Hepatocyte (in vitro differentiated cells): ENCODE measurements around the gene LAMTOR1. TPM values are rescaled to one million over a fixed set of nuclear protein-coding genes. Genes with fewer than 3 reads are reported as not detected.

Experiments used
- DNase-seq: peaks from one replicate; pipeline ENCODE4 v3.0.0-alpha.2; 2016; ENCODE audit warnings: low spot score
- H2AFZ ChIP-seq: fragments of 200-600 bp; sonication (generic); 2 replicates; pipeline ENCODE4 v1.6.0; 2016; ENCODE audit warnings: antibody characterized with exemption, mild to moderate bottlenecking
- H3K27ac ChIP-seq: fragments of 200-600 bp; sonication (generic); 2 replicates; pipeline ENCODE4 v1.5.1; 2016; ENCODE audit warnings: mild to moderate bottlenecking
- H3K27me3 ChIP-seq: fragments of 200-600 bp; sonication (generic); 2 replicates; pipeline ENCODE4 v1.6.1; 2016
- H3K36me3 ChIP-seq: fragments of 200-600 bp; sonication (generic); replicated peaks from 2 replicates; pipeline ENCODE4 v1.5.1; 2016; ENCODE audit warnings: low read depth; ENCODE audit not compliant: insufficient read depth
- H3K4me1 ChIP-seq: fragments of 200-600 bp; sonication (generic); 2 replicates; pipeline ENCODE4 v1.5.1; 2016; ENCODE audit warnings: mild to moderate bottlenecking, moderate library complexity; ENCODE audit not compliant: insufficient read depth
- H3K4me2 ChIP-seq: fragments of 200-600 bp; sonication (generic); 2 replicates; pipeline ENCODE4 v1.6.0; 2016
- H3K4me3 ChIP-seq: fragments of 200-600 bp; sonication (generic); 2 replicates; pipeline ENCODE4 v1.5.1; 2016; ENCODE audit warnings: mild to moderate bottlenecking
- H3K79me2 ChIP-seq: fragments of 200-600 bp; sonication (generic); 2 replicates; pipeline ENCODE4 v1.6.0; 2017; ENCODE audit warnings: mild to moderate bottlenecking
- H3K9me2 ChIP-seq: fragments of 200-600 bp; sonication (generic); replicated peaks from 2 replicates; pipeline ENCODE4 v1.6.0; 2017; ENCODE audit warnings: mild to moderate bottlenecking; ENCODE audit not compliant: insufficient read depth
- H3K9me3 ChIP-seq: fragments of 200-600 bp; sonication (generic); 2 replicates; pipeline ENCODE4 v1.5.1; 2016; ENCODE audit warnings: low read depth, mild to moderate bottlenecking
- H4K20me1 ChIP-seq: fragments of 200-600 bp; sonication (generic); 2 replicates; pipeline ENCODE4 v1.6.0; 2016; ENCODE audit warnings: mild to moderate bottlenecking; ENCODE audit not compliant: insufficient read depth, poor library complexity, severe bottlenecking
- EZH2 ChIP-seq: fragments of 200-600 bp; sonication (generic); IDR thresholded peaks from 2 replicates; pipeline ENCODE4 v1.6.1; 2016; ENCODE audit warnings: antibody characterized with exemption, mild to moderate bottlenecking, borderline replicate concordance
- EZH2phosphoT487 ChIP-seq: fragments of 200-600 bp; sonication (generic); IDR thresholded peaks from one replicate; pipeline ENCODE4 v1.6.1; 2018; ENCODE audit warnings: antibody characterized with exemption, mild to moderate bottlenecking, low read depth, moderate library complexity; ENCODE audit not compliant: unreplicated experiment, severe bottlenecking
- WGBS: methylation state at CpG from one replicate; pipeline ENCODE4 v1.1.6; 2016; ENCODE audit warnings: low lambda C conversion rate; ENCODE audit errors: missing lambda C conversion rate; 5-methylcytosine and 5-hydroxymethylcytosine counted together
- polyA plus RNA-seq: library from polyadenylated mRNA; unstranded; fragments of >200 nt; fragmentation: Nextera tagmentation; extraction: Ambion mirVana; gene quantifications from 2 replicates; pipeline ENCODE4 v1.2.1, GENCODE V29; 2016
- total RNA-seq: library from RNA; depleted of rRNA; stranded (reverse); fragments of >200 nt; gene quantifications from 2 replicates; pipeline ENCODE4 v1.2.3, GENCODE V29; 2014
- TF ChIP-seq, protein P1 (sequence below): fragments of 200-600 bp; sonication (generic); IDR thresholded peaks from 2 replicates; pipeline ENCODE4 v1.5.1; 2016; ENCODE audit warnings: antibody characterized with exemption, mild to moderate bottlenecking; ENCODE audit not compliant: poor library complexity

Gene LAMTOR1
- total and polyA plus RNA-seq, 2 experiments from 2014 or later: 109 to 181 TPM

- no peaks in the 10 kb centered on the region for H3K79me2 ChIP-seq
- H3K4me3 ChIP-seq: no peak overlapping the region
- no peak overlapping the region for H3K4me2 ChIP-seq
- TF ChIP-seq EZH2: no peak
- TF ChIP-seq, protein P1, sequence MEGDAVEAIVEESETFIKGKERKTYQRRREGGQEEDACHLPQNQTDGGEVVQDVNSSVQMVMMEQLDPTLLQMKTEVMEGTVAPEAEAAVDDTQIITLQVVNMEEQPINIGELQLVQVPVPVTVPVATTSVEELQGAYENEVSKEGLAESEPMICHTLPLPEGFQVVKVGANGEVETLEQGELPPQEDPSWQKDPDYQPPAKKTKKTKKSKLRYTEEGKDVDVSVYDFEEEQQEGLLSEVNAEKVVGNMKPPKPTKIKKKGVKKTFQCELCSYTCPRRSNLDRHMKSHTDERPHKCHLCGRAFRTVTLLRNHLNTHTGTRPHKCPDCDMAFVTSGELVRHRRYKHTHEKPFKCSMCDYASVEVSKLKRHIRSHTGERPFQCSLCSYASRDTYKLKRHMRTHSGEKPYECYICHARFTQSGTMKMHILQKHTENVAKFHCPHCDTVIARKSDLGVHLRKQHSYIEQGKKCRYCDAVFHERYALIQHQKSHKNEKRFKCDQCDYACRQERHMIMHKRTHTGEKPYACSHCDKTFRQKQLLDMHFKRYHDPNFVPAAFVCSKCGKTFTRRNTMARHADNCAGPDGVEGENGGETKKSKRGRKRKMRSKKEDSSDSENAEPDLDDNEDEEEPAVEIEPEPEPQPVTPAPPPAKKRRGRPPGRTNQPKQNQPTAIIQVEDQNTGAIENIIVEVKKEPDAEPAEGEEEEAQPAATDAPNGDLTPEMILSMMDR: no peak
- TF ChIP-seq EZH2phosphoT487: no peak
- 79% methylated on average over 3 of the region's 3 CpGs for WGBS
- no peaks in the 10 kb centered on the region for H3K4me1 ChIP-seq
- H4K20me1 ChIP-seq: no peaks in the 10 kb centered on the region
- peaks cover 3% of the 10 kb centered on the region for H3K27me3 ChIP-seq
- no peaks in the 10 kb centered on the region for H3K9me3 ChIP-seq
- no peak overlapping the region for H3K27ac ChIP-seq
- H3K9me2 ChIP-seq: no peaks in the 10 kb centered on the region
- H3K36me3 ChIP-seq: no peaks in the 10 kb centered on the region
- no peak overlapping the region for H2AFZ ChIP-seq
- DNase-seq: no peak
Measured at GRCh38 chr11:72129381-72129780, 26.3 kb upstream of the LAMTOR1 start.

DNA sequence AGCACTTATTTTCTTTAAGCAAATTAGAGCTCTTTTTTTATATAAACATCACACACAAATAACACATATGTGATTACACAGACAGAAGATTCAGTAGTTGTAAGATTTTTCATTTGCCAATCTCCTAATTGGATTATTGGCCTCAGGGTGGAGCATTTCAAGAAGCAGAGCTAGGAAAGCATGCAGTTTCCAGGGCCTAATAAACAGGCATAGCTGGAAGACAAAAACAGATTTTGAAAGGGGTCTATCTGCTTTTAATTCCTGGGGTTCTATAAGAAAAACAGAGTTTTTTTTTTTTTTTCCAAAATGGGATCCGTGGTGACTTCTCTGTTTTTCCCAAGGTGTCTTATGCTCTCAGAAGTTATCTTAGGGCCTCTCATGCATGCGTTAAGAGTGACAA is 24.8 kb upstream of the LAMTOR1 start:
- Histone ChIP-seq H3K79me2 (no peaks in the 10 kb centered on the region), H3K4me1 (peaks cover 2% of the 10 kb centered on the region), H3K4me3 (no peak overlapping the region), H3K9me2 (no peaks in the 10 kb centered on the region), H3K36me3 (no peaks in the 10 kb centered on the region), H2AFZ (no peak overlapping the region), H4K20me1 (no peaks in the 10 kb centered on the region), H3K27ac (no peak overlapping the region), H3K9me3 (no peaks in the 10 kb centered on the region), H3K27me3 (peaks cover 3% of the 10 kb centered on the region), H3K4me2 (no peak overlapping the region)
- 51% methylated on average over 2 of the region's 2 CpGs for WGBS
- DNase-seq: no peak
- TF ChIP-seq EZH2phosphoT487: no peak
- TF ChIP-seq EZH2: no peak
- TF ChIP-seq, protein P1: no peak

DNA sequence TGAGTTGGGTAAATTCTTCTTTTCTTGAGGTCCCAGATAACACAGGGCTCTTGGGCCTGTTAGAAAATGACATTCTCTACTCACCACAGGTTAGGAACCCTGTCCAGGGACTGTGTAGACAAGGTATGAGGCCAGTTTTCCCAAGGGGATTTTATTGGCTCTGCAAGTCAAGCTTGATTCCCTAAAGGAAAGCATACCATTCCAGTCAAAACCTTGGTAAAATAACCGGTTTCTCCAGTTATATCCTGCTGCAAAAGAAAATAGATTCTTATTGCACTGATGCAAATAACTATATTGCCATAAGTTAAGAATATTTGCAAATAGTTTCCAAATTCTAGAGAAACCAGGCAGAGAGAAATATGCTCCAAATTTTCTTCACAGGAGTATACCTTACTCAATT is 22.9 kb upstream of the LAMTOR1 start:
- no peaks in the 10 kb centered on the region for H3K36me3 ChIP-seq
- H3K9me2 ChIP-seq: no peaks in the 10 kb centered on the region
- 88% methylated on average over 1 of the region's 1 CpG for WGBS
- no peak overlapping the region for H3K27ac ChIP-seq
- TF ChIP-seq, protein P1: no peak
- no peak for TF ChIP-seq EZH2phosphoT487
- no peak for TF ChIP-seq EZH2
- H3K27me3 ChIP-seq: no peaks in the 10 kb centered on the region
- H3K4me1 ChIP-seq: peaks cover 4% of the 10 kb centered on the region
- no peak overlapping the region for H3K4me2 ChIP-seq
- no peaks in the 10 kb centered on the region for H3K79me2 ChIP-seq
- H3K9me3 ChIP-seq: no peaks in the 10 kb centered on the region
- H4K20me1 ChIP-seq: no peaks in the 10 kb centered on the region
- DNase-seq: no peak
- no peak overlapping the region for H2AFZ ChIP-seq
- no peak overlapping the region for H3K4me3 ChIP-seq

- Histone ChIP-seq H3K27me3 (no peaks in the 10 kb centered on the region), H3K9me3 (no peaks in the 10 kb centered on the region), H3K4me1 (peaks cover 4% of the 10 kb centered on the region), H3K27ac (no peak overlapping the region), H3K4me3 (no peak overlapping the region), H3K36me3 (no peaks in the 10 kb centered on the region), H3K9me2 (no peaks in the 10 kb centered on the region), H2AFZ (no peak overlapping the region), H3K79me2 (no peaks in the 10 kb centered on the region), H4K20me1 (no peaks in the 10 kb centered on the region), H3K4me2 (no peak overlapping the region)
- TF ChIP-seq EZH2: no peak
- no peak for TF ChIP-seq EZH2phosphoT487
- TF ChIP-seq, protein P1: no peak
- no peak for DNase-seq
- WGBS: 95% methylated on average over 6 of the region's 6 CpGs
Measured at GRCh38 chr11:72124046-72124445, 20.9 kb upstream of the LAMTOR1 start.
